CMK (cell line): Measurements from ENCODE around the gene SULF2.

ENCODE experiments used
- DNase-seq: peaks from one replicate; pipeline ENCODE4 v3.0.0-alpha.2; 2010; ENCODE audit warnings: low read depth

SULF2 gene

DNA sequence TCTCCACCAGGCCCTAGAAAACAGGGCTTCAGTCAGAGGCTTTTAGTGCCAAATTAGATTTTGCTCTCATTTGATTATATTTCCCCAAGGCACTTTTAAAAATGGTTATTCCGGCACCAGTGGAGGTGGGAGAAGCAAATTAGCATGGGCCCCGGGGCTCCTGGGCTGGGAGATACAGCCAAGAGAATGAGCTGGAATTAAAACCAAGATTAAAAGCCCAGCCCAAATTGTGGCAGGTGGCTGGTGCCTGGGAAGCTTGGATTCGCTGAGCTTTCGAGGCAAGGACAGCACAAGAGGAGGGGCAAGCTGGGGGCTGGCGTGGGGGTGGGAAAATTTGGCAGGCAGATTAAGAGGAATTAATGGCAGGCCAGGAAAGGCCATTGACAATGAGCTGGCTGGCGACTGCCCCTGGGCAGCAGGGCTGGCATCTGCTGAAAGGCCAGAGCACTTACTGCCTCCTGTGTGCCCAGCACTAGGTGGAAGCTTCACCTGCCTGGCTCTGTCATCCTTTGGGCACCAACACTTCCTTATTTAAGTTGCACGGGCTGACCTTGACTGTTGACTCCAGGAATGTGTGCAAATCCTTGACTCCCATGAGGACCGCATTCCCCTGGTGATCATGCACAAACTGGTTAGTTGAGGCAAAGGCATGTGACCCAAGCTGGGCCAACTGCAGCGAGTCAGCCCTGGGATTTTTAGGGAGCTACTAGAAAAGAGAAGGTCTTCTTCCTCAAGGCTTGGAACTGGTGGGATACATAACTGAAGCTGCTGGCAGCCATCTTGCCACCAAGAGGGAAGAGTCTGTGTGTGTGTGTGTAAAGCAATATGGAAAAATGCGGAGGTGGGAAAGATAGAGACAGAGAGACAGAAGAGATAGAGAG lies 76.1 kb downstream of the SULF2 start:
- no peak for DNase-seq

DNA sequence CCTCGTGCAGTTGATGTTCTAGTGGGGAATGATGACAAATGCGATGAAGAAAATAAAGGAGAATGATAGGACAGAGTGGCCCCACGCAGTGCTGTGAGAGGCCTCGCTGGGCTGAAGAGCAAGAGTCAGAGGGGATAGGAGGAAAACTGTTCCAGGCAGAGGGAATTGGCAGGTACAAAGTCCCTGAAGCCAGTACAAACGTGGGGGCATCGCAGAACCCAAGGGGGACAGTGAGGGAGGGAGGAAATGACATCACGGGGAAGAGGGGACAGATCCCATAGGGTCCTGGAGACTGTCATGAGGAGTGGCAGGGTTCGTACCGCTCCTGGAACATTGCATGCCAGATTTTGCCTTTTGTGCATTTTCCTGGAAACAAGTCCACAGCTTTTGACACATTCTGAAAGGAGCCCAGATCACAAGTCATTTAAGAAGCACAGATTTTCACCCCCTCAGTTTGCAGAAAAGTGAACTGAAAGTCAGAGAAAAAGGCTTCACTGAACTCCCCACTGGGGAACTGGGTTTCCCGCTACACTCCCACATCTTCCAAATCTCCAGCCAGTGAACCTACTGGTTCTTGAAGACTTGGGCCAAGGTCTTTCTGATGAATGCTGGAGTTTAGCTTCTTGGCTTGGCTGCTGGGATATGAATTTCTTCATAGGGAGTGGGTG lies 77.0 kb downstream of the SULF2 start:
- DNase-seq, result no peak

DNA sequence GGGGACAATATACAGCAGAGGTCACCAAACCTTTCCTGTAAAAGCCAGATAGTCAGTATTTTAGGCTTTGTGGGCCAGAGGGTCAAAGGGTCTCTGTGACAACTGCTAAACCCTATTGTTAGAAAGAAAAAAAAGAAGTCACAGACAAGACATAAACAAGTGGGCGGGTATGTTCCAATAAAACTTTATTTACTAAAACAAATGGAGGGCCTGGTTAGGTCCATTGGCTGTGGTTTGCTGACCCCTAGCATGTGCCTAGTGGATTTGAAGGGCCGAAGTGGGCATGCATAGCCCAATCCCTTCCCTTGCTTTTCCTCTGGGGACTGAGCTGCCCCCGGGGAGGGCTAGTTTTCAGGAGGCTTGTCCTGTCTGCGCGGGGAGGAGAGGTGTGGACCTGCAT lies 78.9 kb downstream of the SULF2 start:
- DNase-seq, result no peak

DNA sequence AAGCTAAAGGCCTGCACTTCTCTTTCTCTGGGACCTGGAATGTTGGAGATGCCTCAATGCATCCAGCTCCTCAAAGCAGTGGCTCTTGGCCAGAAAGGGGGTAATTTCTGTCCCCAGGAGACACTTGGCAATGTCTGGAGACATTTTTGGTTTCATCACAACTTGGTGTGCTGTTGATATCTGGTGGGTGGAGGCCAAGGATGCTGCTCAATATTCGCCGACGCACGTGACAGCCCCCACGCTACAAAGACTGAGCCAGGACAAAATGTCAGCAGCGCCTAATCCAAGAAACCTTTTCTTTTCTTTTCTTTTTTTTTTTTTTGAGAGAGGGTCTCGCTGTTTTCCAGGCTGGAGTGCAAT lies 79.8 kb downstream of the SULF2 start:
- DNase-seq, result no peak

DNA sequence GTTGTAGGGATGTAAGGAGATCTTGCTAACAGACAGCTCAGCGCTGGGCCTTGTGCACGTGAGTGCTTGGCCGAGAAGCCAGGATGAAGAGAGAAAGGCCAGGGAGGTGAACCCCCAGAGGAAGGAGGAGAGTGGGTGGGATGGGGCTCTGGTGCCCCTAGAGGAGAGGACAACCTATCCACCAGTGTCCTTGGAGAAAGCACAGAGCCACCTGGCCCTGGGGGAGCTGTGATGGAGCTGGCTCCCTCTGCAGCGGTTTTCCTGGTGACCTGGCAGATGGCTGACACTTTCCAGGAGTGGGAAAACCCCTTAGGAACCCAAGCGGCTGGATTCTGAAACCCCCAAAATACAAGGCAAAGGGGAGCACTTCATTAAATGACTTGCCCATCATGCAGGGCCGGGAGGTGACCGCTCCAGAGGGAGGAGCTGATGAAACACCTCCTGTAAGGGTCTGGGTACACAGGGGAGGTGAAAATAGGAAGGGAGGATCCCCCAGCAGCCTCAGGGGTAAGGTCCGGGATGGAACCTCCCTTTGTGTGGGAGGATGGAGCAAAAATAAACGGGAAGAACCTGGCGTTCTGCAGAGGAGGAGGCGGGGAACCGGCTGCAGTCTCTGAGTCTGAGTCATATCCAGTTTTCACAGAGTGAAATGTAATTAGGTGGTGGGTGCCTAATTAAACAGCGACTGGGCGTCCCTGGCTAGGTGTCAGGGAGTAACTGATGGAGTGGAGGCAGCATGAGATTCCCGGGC lies 80.4 kb downstream of the SULF2 start:
- DNase-seq, result no peak

GRCh38 chr20:47703748-47704147 lies 81.5 kb downstream of the SULF2 start:
- no peak for DNase-seq

GRCh38 chr20:47701612-47702011 lies 83.7 kb downstream of the SULF2 start:
- DNase-seq, result no peak

DNA sequence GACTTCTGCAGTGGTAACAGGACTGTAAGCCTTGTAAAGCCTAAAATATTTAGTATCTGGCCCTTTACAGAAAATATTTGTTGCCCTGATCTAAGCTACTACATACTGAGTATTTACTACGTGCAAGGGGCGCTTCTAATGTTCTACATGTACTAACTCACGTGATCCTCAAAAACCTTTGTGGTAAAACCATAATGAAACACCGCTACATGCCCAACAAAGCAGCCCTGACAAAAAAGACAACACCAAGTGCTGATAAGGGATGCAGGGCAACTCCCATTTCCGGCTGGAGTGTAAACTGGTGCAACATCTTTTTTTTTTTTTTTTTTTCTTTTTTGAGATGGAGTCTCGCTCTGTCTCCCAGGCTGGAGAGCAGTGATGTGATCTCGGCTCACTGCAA lies 85.0 kb downstream of the SULF2 start:
- DNase-seq, result peak; percentile 21

- no peak for DNase-seq
These were observed 85.5 kb downstream of the SULF2 start for GRCh38 chr20:47699818-47700217.

GRCh38 chr20:47698142-47698541 lies 87.1 kb downstream of the SULF2 start:
- no peak for DNase-seq

- no peak for DNase-seq
These were observed 88.4 kb downstream of the SULF2 start for GRCh38 chr20:47696856-47697255.

- no peak for DNase-seq
These were observed 91.1 kb downstream of the SULF2 start for GRCh38 chr20:47694021-47694818.

- no peak for DNase-seq
These were observed 93.7 kb downstream of the SULF2 start for GRCh38 chr20:47691625-47692024.

- no peak for DNase-seq
These were observed 95.5 kb downstream of the SULF2 start for GRCh38 chr20:47689731-47690130.

DNA sequence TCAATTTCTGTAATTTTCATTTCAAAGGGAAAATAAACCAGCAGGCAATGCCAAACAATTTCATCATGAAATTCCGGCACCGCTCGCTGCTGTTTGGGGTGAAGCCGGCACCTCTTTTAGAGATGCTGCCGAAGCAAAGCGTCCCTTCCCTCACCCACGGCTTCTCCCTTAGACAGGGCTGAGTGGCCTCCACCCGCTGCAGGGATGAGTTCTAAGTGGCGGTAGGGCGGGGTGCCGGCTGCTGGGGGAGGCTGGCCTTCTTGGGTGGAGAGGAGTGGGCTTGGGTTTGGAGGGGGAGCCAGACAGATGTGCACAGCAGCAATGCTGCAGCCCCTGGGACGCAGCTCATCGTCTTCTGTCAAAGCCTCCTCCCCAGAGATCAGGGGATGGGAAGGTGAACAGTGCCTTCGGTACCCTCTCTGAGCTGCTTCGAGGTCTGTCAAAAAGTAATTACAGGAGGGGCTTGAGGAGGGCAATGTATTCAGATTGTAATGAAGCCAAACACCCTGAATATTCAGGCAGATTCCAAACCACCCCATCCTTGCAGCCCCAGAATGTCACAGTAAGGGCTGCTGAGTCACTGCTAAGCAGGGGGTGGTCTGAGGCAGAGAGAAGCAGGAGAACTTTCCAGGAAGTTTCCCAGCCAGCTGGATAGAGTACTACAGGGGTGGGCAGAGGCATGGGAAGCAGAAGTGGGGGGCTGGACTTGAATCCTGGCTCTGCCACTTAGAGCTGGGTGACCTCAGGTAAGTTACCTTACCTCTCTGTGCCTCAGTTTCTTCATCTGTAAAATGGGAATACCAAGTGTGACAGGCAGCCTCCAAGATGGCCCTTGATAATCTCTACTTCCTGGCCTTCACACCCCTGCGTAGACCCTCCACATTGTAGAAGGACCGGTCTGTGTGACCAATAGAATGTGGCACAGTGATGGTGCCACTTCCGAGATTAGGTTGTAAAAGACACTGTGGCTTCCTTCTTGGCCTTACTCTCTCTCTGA lies 96.6 kb downstream of the SULF2 start:
- no peak for DNase-seq

DNA sequence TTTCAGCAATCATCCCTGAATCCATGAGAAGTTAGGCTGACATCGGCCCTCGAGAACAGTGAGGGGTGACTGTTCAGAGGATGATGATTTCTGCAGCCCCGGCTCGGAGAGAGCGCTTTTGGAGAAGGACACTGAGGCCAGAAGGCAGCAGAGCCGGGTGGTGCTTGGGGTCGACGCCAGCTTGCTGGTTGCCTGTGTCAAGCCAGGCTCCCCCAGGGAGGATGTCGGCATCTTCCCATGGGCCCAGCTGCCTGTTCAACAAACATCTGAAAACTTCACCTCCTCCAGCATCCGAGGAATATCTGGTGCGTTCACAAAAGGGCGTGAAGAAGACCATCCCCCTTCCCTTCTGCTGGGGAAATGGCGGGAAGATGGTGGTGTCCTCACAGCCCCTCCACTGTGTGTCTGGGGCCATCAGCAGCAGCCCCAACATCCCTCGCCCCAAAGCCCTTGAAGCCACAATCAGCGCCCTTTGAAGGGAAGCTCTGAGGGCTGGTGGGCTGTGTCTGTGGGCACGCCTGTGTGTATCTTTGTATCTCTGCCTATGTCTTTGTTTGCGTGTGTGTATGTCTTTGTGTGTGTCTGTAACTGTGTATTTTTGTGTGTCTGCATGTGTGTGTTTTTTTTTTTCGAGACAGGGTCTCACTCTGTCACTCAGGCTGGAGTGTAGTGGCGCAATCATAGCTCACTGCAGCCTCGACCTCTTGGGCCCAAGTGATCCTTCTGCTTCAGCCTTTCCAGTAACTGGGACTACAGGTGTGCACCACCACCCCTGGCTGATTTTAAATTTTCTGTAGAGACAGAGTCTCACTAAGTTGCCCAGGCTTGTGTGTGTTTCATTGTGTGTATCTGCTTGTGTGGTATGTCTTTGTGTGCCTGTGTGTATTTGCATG lies 97.9 kb downstream of the SULF2 start:
- DNase-seq, result no peak

DNA sequence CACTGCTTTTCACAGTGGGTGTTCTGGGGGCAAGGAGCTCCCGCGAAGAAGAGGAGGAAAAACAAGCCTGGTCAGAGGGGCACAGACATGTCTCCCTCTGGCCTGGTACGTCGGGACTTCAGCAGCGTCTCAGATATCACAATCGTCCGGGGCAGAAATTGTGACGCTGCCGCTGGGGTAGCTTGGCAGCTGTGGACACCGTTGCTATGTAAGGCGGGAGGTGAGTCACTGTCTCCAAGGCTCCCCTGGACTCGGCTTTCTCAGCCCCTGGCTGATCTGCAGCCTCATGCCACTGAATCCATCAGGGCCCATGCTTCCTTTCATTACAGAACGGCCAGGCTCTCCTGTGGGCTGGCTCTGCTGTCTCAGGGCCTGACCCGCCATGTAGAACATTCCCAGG lies 98.7 kb downstream of the SULF2 start:
- no peak for DNase-seq

DNA sequence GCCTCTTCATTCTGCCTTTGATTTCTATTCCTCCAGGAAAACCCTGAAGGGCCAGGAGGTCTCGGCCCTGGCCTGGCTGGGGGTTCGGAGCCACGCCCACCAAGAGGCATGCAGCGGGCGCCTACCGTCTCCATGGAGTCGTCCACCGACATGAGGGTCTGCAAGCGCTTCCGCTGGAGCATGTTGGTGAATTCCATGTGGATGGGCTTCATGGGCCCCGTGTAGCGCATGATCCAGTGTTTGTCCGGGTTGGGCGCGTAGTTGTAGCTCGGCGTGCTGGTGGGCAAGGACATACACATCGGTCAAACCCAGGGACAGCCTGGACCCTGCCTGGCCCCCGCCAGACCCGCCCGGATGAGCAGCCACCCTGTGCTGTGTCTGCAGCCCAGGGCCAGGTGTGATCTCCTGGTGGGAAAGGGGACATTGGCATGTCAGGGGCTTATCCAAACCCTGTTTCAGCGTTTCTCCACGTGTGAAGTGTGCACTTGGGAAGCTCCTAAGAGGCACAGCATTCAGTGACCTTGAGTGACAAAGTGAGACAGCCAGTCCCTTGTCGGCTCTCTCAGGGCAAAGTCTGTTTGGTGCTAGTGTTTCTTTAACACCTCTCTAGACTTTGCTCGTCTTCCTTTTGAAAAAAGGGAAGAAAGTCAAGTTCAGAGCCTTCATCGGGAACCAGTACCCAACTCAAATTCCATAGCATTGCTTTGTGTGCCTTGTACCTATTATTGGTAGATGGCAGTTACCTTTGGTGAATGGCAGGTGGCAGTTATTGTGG lies 100.8 kb downstream of the SULF2 start:
- no peak for DNase-seq

GRCh38 chr20:47682916-47683315 lies 102.4 kb downstream of the SULF2 start:
- DNase-seq, result no peak
